ENCODE measurements around the gene BCAN. TPM values are rescaled to one million over a fixed set of nuclear protein-coding genes. Genes with fewer than 3 reads are reported as not detected.

Gene BCAN
- total RNA-seq, 2 experiments from 2014 or later = not detected

GRCh38 chr1:156703336-156703735, 61.4 kb downstream of the BCAN start:
- Mint-ChIP-seq H3K27ac (no peak overlapping the region), H3K27me3 (peaks cover 63% of the 10 kb centered on the region), H3K9me3 (no peaks in the 10 kb centered on the region), H3K4me1 (ENCODE audit: low read depth) (peaks cover 32% of the 10 kb centered on the region), H3K4me3 (peak overlapping the region; percentile 11), H3K36me3 (ENCODE audit: low read depth) (no peaks in the 10 kb centered on the region)
- DNase-seq (no peak), ATAC-seq (ENCODE audit: poor library complexity) (no peak)
- intact Hi-C loops (cut with DNase I, micrococcal nuclease) = no loop called here
- no peak for TF ChIP-seq CTCF (IDR thresholded peaks at IDR 0.05)
- H3K9me3 ChIP-seq (ENCODE audit: control insufficient read depth in 1 of 2, insufficient read depth in 1 of 2, low read length in 2 of 2) = no peaks in the 10 kb centered on the region
- peaks cover 23 to 24% of the 10 kb centered on the region in 2 experiments for H3K27me3 ChIP-seq (ENCODE audit: control insufficient read depth in 1 of 2, insufficient read depth in 2 of 2, low read length in 2 of 2)
- CTCF ChIA-PET = interaction anchor here (0.9 to 2.0 kb wide), 2 partner anchors 13 to 23 kb away, joined by 3 to 10 read pairs; no protein-coding TSS in a partner anchor
- H3K4me3 ChIP-seq (ENCODE audit: low read length) = no peak overlapping the region
- POLR2A ChIA-PET = no interaction called here
- H3K4me1 ChIP-seq (ENCODE audit: insufficient read depth, low read length) = peaks cover 35% of the 10 kb centered on the region
- H3K36me3 ChIP-seq (ENCODE audit: insufficient read depth, low read length) = no peaks in the 10 kb centered on the region
- H3K27ac ChIP-seq (ENCODE audit: low read depth in 1 of 2, low read length in 2 of 2) = no peak overlapping the region

GRCh38 chr1:156703741-156704140, 61.8 kb downstream of the BCAN start:
- Mint-ChIP-seq H3K27me3 (peaks cover 61% of the 10 kb centered on the region), H3K27ac (no peak overlapping the region), H3K4me1 (ENCODE audit: low read depth) (peaks cover 32% of the 10 kb centered on the region), H3K4me3 (peak overlapping the region; percentile 70), H3K36me3 (ENCODE audit: low read depth) (no peaks in the 10 kb centered on the region), H3K9me3 (no peaks in the 10 kb centered on the region)
- intact Hi-C loops (cut with DNase I, micrococcal nuclease) = no loop called here
- ChIA-PET CTCF (interaction anchor here (0.9 kb wide), 1 partner anchor 22 kb away, joined by 3 read pairs; no protein-coding TSS in a partner anchor), POLR2A (no interaction called here)
- peaks cover 23 to 24% of the 10 kb centered on the region in 2 experiments for H3K27me3 ChIP-seq (ENCODE audit: control insufficient read depth in 1 of 2, insufficient read depth in 2 of 2, low read length in 2 of 2)
- no peak for TF ChIP-seq CTCF (IDR thresholded peaks at IDR 0.05)
- DNase-seq = no peak
- no peaks in the 10 kb centered on the region for H3K36me3 ChIP-seq (ENCODE audit: insufficient read depth, low read length)
- H3K4me3 ChIP-seq (ENCODE audit: low read length) = no peak overlapping the region
- ATAC-seq (ENCODE audit: poor library complexity) = no peak
- no peak overlapping the region for H3K27ac ChIP-seq (ENCODE audit: low read depth in 1 of 2, low read length in 2 of 2)
- H3K9me3 ChIP-seq (ENCODE audit: control insufficient read depth in 1 of 2, insufficient read depth in 1 of 2, low read length in 2 of 2) = no peaks in the 10 kb centered on the region
- H3K4me1 ChIP-seq (ENCODE audit: insufficient read depth, low read length) = peaks cover 35% of the 10 kb centered on the region

DNA sequence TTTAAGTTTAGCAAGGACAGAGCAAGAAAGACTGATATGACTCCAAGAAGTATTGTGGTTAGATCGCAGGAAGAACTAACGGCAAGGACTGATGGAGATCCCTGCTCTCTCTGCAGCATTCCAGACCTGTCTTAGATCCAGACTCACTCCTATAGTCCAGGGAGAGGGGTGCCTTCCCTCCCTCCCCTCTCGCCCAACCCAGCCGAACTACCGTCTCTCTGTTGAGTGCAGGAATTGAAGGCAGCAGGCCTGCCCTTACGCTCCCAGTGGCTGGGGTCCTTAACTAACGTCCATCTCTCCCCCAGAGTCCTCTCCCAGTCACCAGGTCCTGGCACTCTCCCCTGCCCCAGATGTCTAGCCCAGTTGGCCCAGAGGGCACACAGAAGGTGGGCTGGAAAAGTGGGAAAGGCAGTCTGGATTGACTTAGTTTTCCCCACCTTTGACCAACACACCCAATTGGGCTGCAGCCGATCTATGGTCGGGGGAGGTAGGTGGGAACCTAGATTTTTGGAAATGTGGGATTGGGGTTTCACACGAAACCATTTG, 62.3 kb downstream of the BCAN start:
- intact Hi-C loops (cut with DNase I, micrococcal nuclease) = no loop called here
- Mint-ChIP-seq H3K9me3 (no peaks in the 10 kb centered on the region), H3K4me1 (ENCODE audit: low read depth) (peaks cover 32% of the 10 kb centered on the region), H3K27ac (no peak overlapping the region), H3K27me3 (peaks cover 57% of the 10 kb centered on the region), H3K36me3 (ENCODE audit: low read depth) (no peaks in the 10 kb centered on the region), H3K4me3 (peak overlapping the region; percentile 70)
- Histone ChIP-seq H3K27ac (ENCODE audit: low read depth in 1 of 2, low read length in 2 of 2) (no peak overlapping the region), H3K4me3 (ENCODE audit: low read length) (no peak overlapping the region), H3K9me3 (ENCODE audit: control insufficient read depth in 1 of 2, insufficient read depth in 1 of 2, low read length in 2 of 2) (no peaks in the 10 kb centered on the region), H3K4me1 (ENCODE audit: insufficient read depth, low read length) (peaks cover 35% of the 10 kb centered on the region), H3K36me3 (ENCODE audit: insufficient read depth, low read length) (no peaks in the 10 kb centered on the region), H3K27me3 (ENCODE audit: control insufficient read depth in 1 of 2, insufficient read depth in 2 of 2, low read length in 2 of 2) (peaks cover 23 to 24% of the 10 kb centered on the region in 2 experiments)
- DNase-seq (no peak), ATAC-seq (ENCODE audit: poor library complexity) (no peak)
- ChIA-PET POLR2A (interaction anchor here (2.4 kb wide), 1 partner anchor 15 kb away, joined by 14 read pairs; no protein-coding TSS in a partner anchor), CTCF (interaction anchor here (0.9 to 4.6 kb wide), 3 partner anchors 15 to 22 kb away, joined by 3 to 51 read pairs (median 43); partner anchors contain the start of genes ISG20L2 and METTL25B)
- no peak for TF ChIP-seq CTCF (IDR thresholded peaks at IDR 0.05)
